ENCODE measurements around the gene IRX4. TPM values are rescaled to one million over a fixed set of nuclear protein-coding genes. Genes with fewer than 3 reads are reported as not detected.
A peak's percentile ranks its signal among the peaks of the same experiment; 100 is the strongest.

IRX4 gene
- total and polyA plus RNA-seq, 2 of the 4 experiments (the other 2 are of a cell fraction), result not detected

DNA sequence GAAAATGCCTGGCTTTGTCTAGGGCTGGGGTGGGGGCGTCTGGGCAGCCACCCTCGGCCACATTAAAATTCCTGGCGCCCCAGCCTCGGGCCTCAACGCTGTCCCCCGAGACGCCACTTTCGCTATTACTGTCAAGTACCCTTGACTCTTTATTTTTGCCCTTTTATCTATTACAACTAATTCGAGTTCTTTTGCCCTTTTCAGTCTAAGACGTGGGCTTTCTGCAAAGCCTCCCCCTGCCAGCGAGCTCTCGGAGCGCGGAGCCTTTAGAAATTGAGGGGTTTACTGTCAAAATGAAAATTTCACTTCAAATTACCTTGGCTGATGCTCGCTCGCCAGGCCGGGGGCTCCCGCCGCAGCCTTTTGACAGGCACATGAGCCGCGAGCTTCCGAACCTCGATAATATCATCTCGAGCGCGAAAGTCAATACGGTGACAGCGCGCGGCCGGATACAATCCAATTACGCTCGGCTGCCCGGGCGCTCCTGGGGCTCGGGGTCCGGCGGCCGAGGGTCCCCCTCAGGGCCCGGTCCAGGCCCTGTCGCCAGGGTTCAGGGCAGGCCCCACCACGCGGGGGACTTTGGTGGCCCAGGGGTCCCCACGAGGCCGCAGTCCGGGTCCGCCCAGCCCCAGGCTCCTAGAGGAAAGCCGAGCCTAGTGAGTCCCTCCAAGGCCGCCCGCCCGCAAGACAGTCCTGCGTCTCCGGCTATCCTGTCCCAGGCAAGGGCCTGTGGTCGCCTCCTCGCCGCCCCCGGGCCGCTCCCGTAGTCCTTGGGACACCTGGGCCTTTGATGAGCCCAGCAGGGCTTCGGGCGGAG is 6.7 kb downstream of the IRX4 start:
- DNase-seq (no peak), ATAC-seq (ENCODE audit: low read depth) (no peak)
- Histone ChIP-seq H4K5ac (ENCODE audit: low read depth, low read length) (no peak overlapping the region), H2BK120ac (ENCODE audit: low read depth, low read length) (no peak overlapping the region), H2AK9ac (replicated peaks; ENCODE audit: low read depth, low read length, poor library complexity) (peak overlapping the region; percentile 48), H3K18ac (ENCODE audit: low read depth, low read length) (no peak overlapping the region), H3K4me1 (ENCODE audit: control insufficient read depth, insufficient read depth, low read length) (no peaks in the 10 kb centered on the region; the same call in 1 of the 2 replicates), H3K56ac (ENCODE audit: extremely low read depth, insufficient read depth, low read length) (no peak overlapping the region), H4K20me1 (ENCODE audit: insufficient read depth, low read length) (no peaks in the 10 kb centered on the region), H2AFZ (replicated peaks; ENCODE audit: low read length, poor library complexity) (no peak overlapping the region), H3K27me3 (ENCODE audit: control insufficient read depth, insufficient read depth, low read length) (peaks cover 81% of the 10 kb centered on the region), H2BK20ac (ENCODE audit: low read depth, low read length) (no peak overlapping the region), H3K79me1 (ENCODE audit: low read depth in 1 of 2, low read length in 2 of 2) (no peaks in the 10 kb centered on the region), H3K23ac (ENCODE audit: low read depth, low read length) (no peak overlapping the region), H2BK5ac (ENCODE audit: low read depth, low read length, poor library complexity, severe bottlenecking) (no peak overlapping the region), H3K36me3 (ENCODE audit: control insufficient read depth, insufficient read depth, low read length) (no peaks in the 10 kb centered on the region), H3K9me1 (ENCODE audit: insufficient read depth, low read length) (no peaks in the 10 kb centered on the region), H3K14ac (replicated peaks; ENCODE audit: low read depth, low read length) (no peak overlapping the region), H3K9ac (ENCODE audit: low read depth, low read length) (no peak overlapping the region), H3K4ac (ENCODE audit: low read depth, low read length) (no peak overlapping the region), H2BK15ac (ENCODE audit: low read depth, low read length) (no peak overlapping the region), H3K4me2 (ENCODE audit: low read depth, low read length) (no peak overlapping the region), H3K27ac (ENCODE audit: insufficient read depth, low read length) (no peak overlapping the region), H2AK5ac (ENCODE audit: low read depth, low read length) (no peak overlapping the region), H3K4me3 (ENCODE audit: insufficient read depth, low read depth, low read length) (no peak overlapping the region), H4K8ac (ENCODE audit: low read depth in 2 of 2, low read length in 2 of 2) (no peak overlapping the region), H3K9me3 (ENCODE audit: control insufficient read depth, insufficient read depth, low read length) (peaks cover 6% of the 10 kb centered on the region; the same call in 1 of the 2 replicates), H4K91ac (ENCODE audit: insufficient read depth, low read depth, low read length) (no peak overlapping the region)
- in situ Hi-C loops (cut with MboI; ENCODE audit: low sequenced_read_pairs), result no loop called here
- intact Hi-C loops (cut with micrococcal nuclease), result no loop called here
- no TSS peak for BruUV-seq (replicated peaks)
- CTCF ChIA-PET, result no interaction called here
- TF ChIP-seq MXI1 (IDR thresholded peaks at IDR 0.05; ENCODE audit: borderline replicate concordance, low read depth, low read length) (no peak), SMC3 (IDR thresholded peaks at IDR 0.05; ENCODE audit: low read depth, low read length) (no peak), FOS (IDR thresholded peaks at IDR 0.05; ENCODE audit: low read depth, low read length) (no peak), RCOR1 (IDR thresholded peaks at IDR 0.05; ENCODE audit: insufficient replicate concordance, low read length) (no peak), NFE2L2 (IDR thresholded peaks at IDR 0.05; ENCODE audit: low read depth, low read length) (no peak), CHD1 (IDR thresholded peaks at IDR 0.05; ENCODE audit: low read depth, low read length) (no peak), RAD21 (IDR thresholded peaks at IDR 0.05; ENCODE audit: low read length) (no peak), BHLHE40 (IDR thresholded peaks at IDR 0.05; ENCODE audit: low read depth, low read length) (no peak)
- TF ChIP-seq, protein P1, sequence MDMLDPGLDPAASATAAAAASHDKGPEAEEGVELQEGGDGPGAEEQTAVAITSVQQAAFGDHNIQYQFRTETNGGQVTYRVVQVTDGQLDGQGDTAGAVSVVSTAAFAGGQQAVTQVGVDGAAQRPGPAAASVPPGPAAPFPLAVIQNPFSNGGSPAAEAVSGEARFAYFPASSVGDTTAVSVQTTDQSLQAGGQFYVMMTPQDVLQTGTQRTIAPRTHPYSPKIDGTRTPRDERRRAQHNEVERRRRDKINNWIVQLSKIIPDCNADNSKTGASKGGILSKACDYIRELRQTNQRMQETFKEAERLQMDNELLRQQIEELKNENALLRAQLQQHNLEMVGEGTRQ (IDR thresholded peaks at IDR 0.05; ENCODE audit: low read depth, low read length), result no peak
- TF ChIP-seq, protein P2, sequence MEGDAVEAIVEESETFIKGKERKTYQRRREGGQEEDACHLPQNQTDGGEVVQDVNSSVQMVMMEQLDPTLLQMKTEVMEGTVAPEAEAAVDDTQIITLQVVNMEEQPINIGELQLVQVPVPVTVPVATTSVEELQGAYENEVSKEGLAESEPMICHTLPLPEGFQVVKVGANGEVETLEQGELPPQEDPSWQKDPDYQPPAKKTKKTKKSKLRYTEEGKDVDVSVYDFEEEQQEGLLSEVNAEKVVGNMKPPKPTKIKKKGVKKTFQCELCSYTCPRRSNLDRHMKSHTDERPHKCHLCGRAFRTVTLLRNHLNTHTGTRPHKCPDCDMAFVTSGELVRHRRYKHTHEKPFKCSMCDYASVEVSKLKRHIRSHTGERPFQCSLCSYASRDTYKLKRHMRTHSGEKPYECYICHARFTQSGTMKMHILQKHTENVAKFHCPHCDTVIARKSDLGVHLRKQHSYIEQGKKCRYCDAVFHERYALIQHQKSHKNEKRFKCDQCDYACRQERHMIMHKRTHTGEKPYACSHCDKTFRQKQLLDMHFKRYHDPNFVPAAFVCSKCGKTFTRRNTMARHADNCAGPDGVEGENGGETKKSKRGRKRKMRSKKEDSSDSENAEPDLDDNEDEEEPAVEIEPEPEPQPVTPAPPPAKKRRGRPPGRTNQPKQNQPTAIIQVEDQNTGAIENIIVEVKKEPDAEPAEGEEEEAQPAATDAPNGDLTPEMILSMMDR (conservative IDR thresholded peaks at IDR 0.05; ENCODE audit: low read depth, low read length), result no peak
- POLR2A ChIA-PET (ENCODE audit: unreplicated experiment), result no interaction called here
- dilution Hi-C loops (cut with HindIII; ENCODE audit: low sequenced_read_pairs, unreplicated experiment), result no loop called here
- WGBS, 2 experiments (ENCODE audit: extremely low coverage in 2 of 2, insufficient read length in 1 of 2), result 3% methylated on average over 32 of the region's 61 CpGs; no CpG with 5 or more reads in 1 of the 2 experiments
